Retinal pigment epithelial cell (primary cell): Measurements from ENCODE around the gene MEIS1.

Source experiments
- DNase-seq: peaks from one replicate; pipeline ENCODE4 v3.0.0-alpha.2; 2010; ENCODE audit warnings: low read depth
- H3K4me3 ChIP-seq: 2 replicates; pipeline ENCODE4 v1.5.1; 2011; ENCODE audit warnings: mild to moderate bottlenecking, low read length, control low read depth, moderate library complexity
- TF ChIP-seq, protein P1 (sequence below): conservative IDR thresholded peaks from 2 replicates; pipeline ENCODE4 v1.5.1; 2011; ENCODE audit warnings: low read depth, low read length, control low read depth, inconsistent platforms

Gene MEIS1

GRCh38 chr2:66571918-66572317 is 137.0 kb downstream of the MEIS1 start:
- TF ChIP-seq, protein P1, sequence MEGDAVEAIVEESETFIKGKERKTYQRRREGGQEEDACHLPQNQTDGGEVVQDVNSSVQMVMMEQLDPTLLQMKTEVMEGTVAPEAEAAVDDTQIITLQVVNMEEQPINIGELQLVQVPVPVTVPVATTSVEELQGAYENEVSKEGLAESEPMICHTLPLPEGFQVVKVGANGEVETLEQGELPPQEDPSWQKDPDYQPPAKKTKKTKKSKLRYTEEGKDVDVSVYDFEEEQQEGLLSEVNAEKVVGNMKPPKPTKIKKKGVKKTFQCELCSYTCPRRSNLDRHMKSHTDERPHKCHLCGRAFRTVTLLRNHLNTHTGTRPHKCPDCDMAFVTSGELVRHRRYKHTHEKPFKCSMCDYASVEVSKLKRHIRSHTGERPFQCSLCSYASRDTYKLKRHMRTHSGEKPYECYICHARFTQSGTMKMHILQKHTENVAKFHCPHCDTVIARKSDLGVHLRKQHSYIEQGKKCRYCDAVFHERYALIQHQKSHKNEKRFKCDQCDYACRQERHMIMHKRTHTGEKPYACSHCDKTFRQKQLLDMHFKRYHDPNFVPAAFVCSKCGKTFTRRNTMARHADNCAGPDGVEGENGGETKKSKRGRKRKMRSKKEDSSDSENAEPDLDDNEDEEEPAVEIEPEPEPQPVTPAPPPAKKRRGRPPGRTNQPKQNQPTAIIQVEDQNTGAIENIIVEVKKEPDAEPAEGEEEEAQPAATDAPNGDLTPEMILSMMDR = no peak
- H3K4me3 ChIP-seq = no peak overlapping the region
- no peak for DNase-seq

DNA sequence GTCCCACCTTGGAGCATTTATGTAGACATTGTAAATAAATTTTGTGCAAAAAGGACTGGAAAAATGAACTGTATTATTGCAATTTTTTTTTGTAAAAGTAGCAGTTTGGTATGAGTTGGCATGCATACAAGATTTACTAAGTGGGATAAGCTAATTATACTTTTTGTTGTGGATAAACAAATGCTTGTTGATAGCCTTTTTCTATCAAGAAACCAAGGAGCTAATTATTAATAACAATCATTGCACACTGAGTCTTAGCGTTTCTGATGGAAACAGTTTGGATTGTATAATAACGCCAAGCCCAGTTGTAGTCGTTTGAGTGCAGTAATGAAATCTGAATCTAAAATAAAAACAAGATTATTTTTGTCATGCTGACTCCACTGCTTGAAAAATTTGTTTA is 137.5 kb downstream of the MEIS1 start:
- no peak overlapping the region for H3K4me3 ChIP-seq
- TF ChIP-seq, protein P1 = no peak
- DNase-seq = no peak

GRCh38 chr2:66573416-66573815 is 138.5 kb downstream of the MEIS1 start:
- no peak for DNase-seq
- TF ChIP-seq, protein P1 = no peak
- no peak overlapping the region for H3K4me3 ChIP-seq

GRCh38 chr2:66573821-66574233 is 138.9 kb downstream of the MEIS1 start:
- TF ChIP-seq, protein P1 = no peak
- DNase-seq = no peak
- no peak overlapping the region for H3K4me3 ChIP-seq

DNA sequence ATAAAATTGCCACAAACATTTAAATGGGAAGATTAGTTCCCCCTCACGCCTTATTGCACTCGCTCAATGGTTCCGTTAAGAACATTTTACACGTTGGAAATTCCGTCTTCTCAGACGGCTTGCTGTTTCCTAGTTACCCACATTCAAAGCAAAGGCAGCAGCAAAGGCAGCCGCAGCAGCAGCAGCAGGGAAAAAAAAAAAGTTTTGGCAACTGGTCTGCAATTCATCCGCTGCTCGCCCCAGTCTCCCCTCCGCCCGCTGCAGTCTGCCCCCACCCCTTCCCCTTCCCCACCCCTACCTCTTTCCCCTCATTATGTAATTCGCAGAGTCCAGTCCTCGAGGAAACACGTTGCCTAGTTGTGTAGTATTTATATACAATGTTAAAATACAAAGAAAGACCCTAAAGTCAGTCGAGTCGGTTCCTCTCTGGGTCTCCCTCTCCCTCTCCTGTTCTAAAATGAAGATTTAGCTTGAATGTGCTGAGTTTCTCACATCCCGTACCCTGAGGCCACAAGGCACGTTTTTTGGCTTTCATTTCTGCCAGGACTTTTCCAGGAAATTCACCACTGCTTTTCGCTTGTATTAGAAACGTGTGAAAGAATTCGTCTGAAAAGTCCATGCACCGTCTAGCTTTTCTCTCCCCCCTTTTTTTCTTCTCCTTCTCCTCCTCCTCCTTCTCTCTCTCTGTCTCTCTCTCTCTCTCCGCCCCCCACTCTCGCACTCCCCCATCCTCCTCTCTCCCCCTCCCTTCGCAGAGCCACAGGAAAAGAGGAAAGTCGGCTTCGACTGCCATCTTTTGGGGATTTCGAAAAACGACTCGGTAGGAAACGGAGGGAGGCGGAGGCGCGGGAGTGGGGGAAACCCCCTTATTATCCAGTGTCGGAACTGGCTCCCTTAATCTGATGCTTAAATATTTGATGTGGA is 140.0 kb downstream of the MEIS1 start:
- TF ChIP-seq, protein P1 = peak; percentile 57
- H3K4me3 ChIP-seq = peak overlapping the region; percentile 54
- peak; percentile 67 for DNase-seq

DNA sequence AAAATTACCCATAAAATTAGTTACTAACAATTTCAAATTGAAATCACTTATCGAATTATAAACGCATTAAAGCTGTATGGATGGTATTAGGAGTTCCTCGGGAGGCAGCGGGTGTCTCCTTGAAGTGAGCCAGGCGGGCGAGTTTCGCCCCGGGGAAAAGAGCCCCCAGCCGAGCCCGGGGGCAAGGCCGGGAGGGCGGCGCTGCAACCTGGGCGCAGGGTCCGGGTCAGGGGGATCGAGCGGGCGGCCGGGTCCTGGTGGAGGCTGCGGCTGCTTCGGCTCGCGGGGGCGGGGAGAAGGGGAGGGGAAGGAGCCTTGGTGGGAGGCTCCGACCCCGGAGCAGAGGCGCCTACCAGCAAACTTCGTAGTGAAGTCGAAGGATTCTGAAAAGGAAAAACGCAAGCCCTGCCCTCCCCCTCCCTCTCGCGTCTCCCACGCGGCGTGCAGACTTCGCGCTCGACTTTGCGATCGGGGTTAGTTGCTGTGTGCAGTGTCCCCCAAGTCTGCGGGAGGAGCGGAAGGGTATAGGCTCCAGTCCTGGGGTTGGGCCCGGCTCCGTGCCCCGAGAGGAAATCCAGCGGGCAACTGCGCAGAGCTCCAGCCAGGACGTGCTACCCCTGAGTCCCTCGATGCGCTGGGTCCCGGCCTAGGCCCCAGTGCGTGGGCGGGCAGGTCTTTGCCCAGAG is 140.8 kb downstream of the MEIS1 start:
- DNase-seq = no peak
- TF ChIP-seq, protein P1 = no peak
- peak overlapping the region; percentile 54 for H3K4me3 ChIP-seq

DNA sequence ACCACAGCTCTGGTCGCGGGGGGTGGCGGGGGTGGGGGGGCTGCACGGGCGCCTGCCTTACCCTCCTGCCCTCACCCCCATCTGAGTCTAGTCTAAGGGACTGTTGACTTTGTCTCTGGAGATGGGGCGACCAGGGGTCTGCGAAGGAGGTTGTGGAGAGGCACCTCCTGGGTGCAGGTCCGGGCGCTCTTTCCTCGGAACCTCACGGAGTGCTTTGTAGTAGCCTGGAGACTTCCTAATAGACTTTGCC is 141.3 kb downstream of the MEIS1 start:
- peak overlapping the region; percentile 54 for H3K4me3 ChIP-seq
- DNase-seq = no peak
- TF ChIP-seq, protein P1 = no peak
